Subcutaneous adipose tissue (tissue), 4 donors: ENCODE data around the gene NUS1. TPM values are rescaled to one million over a fixed set of nuclear protein-coding genes. Genes with fewer than 3 reads are reported as not detected.

ENCODE experiments used
- CTCF ChIP-seq: fragments of 450-650 bp; IDR thresholded peaks from one replicate; pipeline ENCODE4 v1.5.1; 2016; ENCODE audit warnings: low read depth, mild to moderate bottlenecking, control low read depth, antibody characterized with exemption, moderate library complexity
- total RNA-seq, 4 donors: library from RNA; depleted of rRNA; stranded (reverse); fragments of >200 nt; gene quantifications; one replicate each; pipeline ENCODE4 v1.1.0, GENCODE V29; 2016

NUS1 gene
- total RNA-seq, 4 donors from 2014 or later, result 17.2 to 39.5 (median 25.1) TPM

- no peak for TF ChIP-seq CTCF
Measured at GRCh38 chr6:117733341-117733740, 58.1 kb downstream of the NUS1 start.

- TF ChIP-seq CTCF, result no peak
Measured at GRCh38 chr6:117739869-117740268, 64.6 kb downstream of the NUS1 start.

GRCh38 chr6:117740605-117741004 is 65.3 kb downstream of the NUS1 start:
- TF ChIP-seq CTCF, result no peak

Other genes starting within 250 kb of the NUS1 start
- under 1 TPM in 2 of 4 donors, not detected in 2; under 0.01 to 0.17 TPM for gene ROS1, start 249.5 kb upstream of the NUS1 start, total RNA-seq
- gene DCBLD1, start 192.8 kb upstream of the NUS1 start, total RNA-seq, result 10 to 100 TPM in 3 of 4 donors, 1 to 10 TPM in 1; 8.8 to 22.2 (median 18.6) TPM
- gene GOPC, start 73.0 kb upstream of the NUS1 start, total RNA-seq, result 10 to 100 TPM; 20.7 to 29.1 (median 23.9) TPM
- 1 to 10 TPM in 3 of 4 donors, under 1 TPM in 1; 0.17 to 1.5 (median 1.3) TPM for gene SLC35F1, start 231.8 kb downstream of the NUS1 start, total RNA-seq